Left ventricle myocardium inferior (tissue), 1 donor: ENCODE data around the gene PDE6D. TPM values are rescaled to one million over a fixed set of nuclear protein-coding genes. Genes with fewer than 3 reads are reported as not detected.

Experiments used
- DNase-seq: peaks from one replicate; pipeline ENCODE4 v3.0.0-alpha.2; 2020
- H3K27ac ChIP-seq: fragments of 200-600 bp; replicated peaks from 2 replicates; pipeline ENCODE4 v1.8.0; 2021
- H3K27me3 ChIP-seq: fragments of 200-600 bp; 2 replicates; pipeline ENCODE4 v1.8.0; 2021; ENCODE audit warnings: low read depth
- H3K36me3 ChIP-seq: fragments of 200-600 bp; 2 replicates; pipeline ENCODE4 v1.8.0; 2021
- H3K4me1 ChIP-seq: fragments of 200-600 bp; 2 replicates; pipeline ENCODE4 v1.8.0; 2021
- H3K4me3 ChIP-seq: fragments of 200-600 bp; 2 replicates; pipeline ENCODE4 v1.8.0; 2021; ENCODE audit warnings: mild to moderate bottlenecking, moderate library complexity
- H3K9me3 ChIP-seq: fragments of 200-600 bp; replicated peaks from 2 replicates; pipeline ENCODE4 v1.8.0; 2021
- intact Hi-C: fragments of 100-400 bp; cut with micrococcal nuclease; formaldehyde crosslinking; loops from one replicate; pipeline ENCODE4 v1.11.0; 2022
- total RNA-seq: library from RNA; stranded (reverse); fragmentation: NEBNext Ultra II Directional; extraction: Animal tissue kit (Norgen Biotek cat#: 25700); gene quantifications from one replicate; pipeline ENCODE4 v1.2.1, GENCODE V29; 2021
- TF ChIP-seq, protein P1 (sequence below): fragments of 200-600 bp; IDR thresholded peaks from 2 replicates; pipeline ENCODE4 v1.8.0; 2021; ENCODE audit warnings: antibody characterized with exemption, mild to moderate bottlenecking, borderline replicate concordance
- donor health status: DM: no; HTN: yes; CAD: no; lungs with severe emphysema.

Gene PDE6D
- total RNA-seq, 1 donor from 2014 or later, result 15.5 TPM

DNA sequence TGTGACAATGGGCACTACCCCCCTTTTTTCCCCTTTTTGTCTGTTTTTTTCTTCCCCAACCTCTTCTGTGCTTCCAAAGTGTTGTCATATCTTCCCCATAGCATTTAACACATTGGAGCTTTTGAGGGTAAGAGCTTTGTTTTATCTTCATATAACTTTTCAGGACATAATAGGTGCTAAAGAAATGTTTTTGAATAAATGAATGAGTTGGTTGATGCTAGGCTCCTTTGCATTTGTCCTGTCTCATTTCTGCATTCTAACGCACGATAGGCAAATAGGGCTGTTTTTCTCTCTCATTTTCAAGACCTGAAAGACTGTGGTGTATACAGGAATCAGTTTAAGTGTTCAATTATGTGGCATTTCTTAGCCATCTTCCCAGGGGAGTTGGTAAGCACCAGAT is 4.3 kb upstream of the PDE6D start:
- peak overlapping the region; percentile 96 for H3K4me3 ChIP-seq
- H3K27ac ChIP-seq, result peak overlapping the region; percentile 78
- peaks cover 17% of the 10 kb centered on the region for H3K36me3 ChIP-seq
- H3K9me3 ChIP-seq, result no peaks in the 10 kb centered on the region
- intact Hi-C loops, result no loop called here
- TF ChIP-seq, protein P1, sequence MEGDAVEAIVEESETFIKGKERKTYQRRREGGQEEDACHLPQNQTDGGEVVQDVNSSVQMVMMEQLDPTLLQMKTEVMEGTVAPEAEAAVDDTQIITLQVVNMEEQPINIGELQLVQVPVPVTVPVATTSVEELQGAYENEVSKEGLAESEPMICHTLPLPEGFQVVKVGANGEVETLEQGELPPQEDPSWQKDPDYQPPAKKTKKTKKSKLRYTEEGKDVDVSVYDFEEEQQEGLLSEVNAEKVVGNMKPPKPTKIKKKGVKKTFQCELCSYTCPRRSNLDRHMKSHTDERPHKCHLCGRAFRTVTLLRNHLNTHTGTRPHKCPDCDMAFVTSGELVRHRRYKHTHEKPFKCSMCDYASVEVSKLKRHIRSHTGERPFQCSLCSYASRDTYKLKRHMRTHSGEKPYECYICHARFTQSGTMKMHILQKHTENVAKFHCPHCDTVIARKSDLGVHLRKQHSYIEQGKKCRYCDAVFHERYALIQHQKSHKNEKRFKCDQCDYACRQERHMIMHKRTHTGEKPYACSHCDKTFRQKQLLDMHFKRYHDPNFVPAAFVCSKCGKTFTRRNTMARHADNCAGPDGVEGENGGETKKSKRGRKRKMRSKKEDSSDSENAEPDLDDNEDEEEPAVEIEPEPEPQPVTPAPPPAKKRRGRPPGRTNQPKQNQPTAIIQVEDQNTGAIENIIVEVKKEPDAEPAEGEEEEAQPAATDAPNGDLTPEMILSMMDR, result no peak
- no peak for DNase-seq
- H3K27me3 ChIP-seq, result no peaks in the 10 kb centered on the region
- peaks cover 87% of the 10 kb centered on the region for H3K4me1 ChIP-seq

- Histone ChIP-seq H3K36me3 (no peaks in the 10 kb centered on the region), H3K4me1 (peaks cover 70% of the 10 kb centered on the region), H3K9me3 (no peaks in the 10 kb centered on the region), H3K4me3 (peak overlapping the region; percentile 81), H3K27me3 (no peaks in the 10 kb centered on the region), H3K27ac (peak overlapping the region; percentile 92)
- no peak for DNase-seq
- TF ChIP-seq, protein P1, result no peak
- intact Hi-C loops, result no loop called here
Observed at GRCh38 chr2:231781798-231782726, 980 bp upstream of the PDE6D start.

DNA sequence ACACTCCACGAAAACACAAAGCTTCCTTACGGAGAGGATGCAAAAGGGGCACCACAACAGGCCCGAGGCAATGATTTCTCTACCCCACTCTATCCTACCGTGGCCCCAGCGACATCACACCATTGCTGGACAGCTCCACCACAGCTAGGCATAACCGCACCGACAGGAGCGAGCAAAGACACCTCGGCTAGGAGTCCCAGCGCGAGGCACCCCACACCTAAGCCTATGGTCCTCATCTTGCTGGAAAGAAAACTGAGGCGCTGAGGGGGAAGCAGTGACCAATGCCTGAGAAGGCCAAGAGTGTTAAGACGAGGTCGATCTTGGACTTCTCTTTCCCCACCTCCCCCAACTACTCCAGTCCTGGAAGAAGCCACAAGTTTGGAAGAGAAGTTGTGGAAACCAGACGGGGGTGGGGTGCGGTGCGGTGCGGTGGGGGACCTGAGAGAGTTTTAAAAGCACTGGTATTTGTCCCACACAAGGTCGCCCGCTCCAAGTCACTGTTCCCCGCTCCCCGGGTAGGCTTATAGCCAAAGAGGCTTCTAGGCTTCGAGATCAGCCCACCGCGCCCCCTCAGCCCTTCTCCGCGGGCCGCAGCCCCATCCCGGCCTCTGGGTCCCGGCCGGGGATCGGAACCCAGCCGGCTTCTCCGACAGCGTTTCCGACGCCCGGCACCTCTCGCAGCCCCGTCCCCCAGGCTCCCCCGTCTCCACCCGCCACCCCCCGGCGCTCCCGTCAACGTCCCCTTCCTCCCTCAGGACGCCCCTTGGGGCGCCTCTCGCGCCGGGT is 766 bp downstream of the PDE6D start:
- intact Hi-C loops, result no loop called here
- no peak for DNase-seq

GRCh38 chr2:231769170-231770136 is 11.6 kb downstream of the PDE6D start:
- TF ChIP-seq, protein P1, result no peak
- Histone ChIP-seq H3K9me3 (no peaks in the 10 kb centered on the region), H3K27me3 (no peaks in the 10 kb centered on the region), H3K4me3 (no peak overlapping the region), H3K36me3 (no peaks in the 10 kb centered on the region), H3K4me1 (peaks cover 5% of the 10 kb centered on the region), H3K27ac (no peak overlapping the region)
- no peak for DNase-seq
- intact Hi-C loops, result no loop called here

More for the DNA sequence above, 766 bp downstream of the PDE6D start:
- H3K27ac ChIP-seq, result peak overlapping the region; percentile 92
- H3K4me3 ChIP-seq, result peak overlapping the region; percentile 81
- TF ChIP-seq, protein P1, result no peak
- peaks cover 53% of the 10 kb centered on the region for H3K4me1 ChIP-seq
- H3K9me3 ChIP-seq, result no peaks in the 10 kb centered on the region
- no peaks in the 10 kb centered on the region for H3K36me3 ChIP-seq
- H3K27me3 ChIP-seq, result no peaks in the 10 kb centered on the region

- Histone ChIP-seq H3K27ac (no peak overlapping the region), H3K4me3 (no peak overlapping the region), H3K9me3 (no peaks in the 10 kb centered on the region), H3K4me1 (peaks cover 8% of the 10 kb centered on the region), H3K27me3 (no peaks in the 10 kb centered on the region), H3K36me3 (no peaks in the 10 kb centered on the region)
- intact Hi-C loops, result no loop called here
- TF ChIP-seq, protein P1, result no peak
- DNase-seq, result no peak
Observed at GRCh38 chr2:231765496-231765929, 15.6 kb downstream of the PDE6D start.
